Measurements from ENCODE around the gene TP53TG5. TPM values are rescaled to one million over a fixed set of nuclear protein-coding genes. Genes with fewer than 3 reads are reported as not detected.
A peak's percentile ranks its signal among the peaks of the same experiment; 100 is the strongest.

Gene TP53TG5
- total RNA-seq, 1 donor from 2014 or later = not detected

DNA sequence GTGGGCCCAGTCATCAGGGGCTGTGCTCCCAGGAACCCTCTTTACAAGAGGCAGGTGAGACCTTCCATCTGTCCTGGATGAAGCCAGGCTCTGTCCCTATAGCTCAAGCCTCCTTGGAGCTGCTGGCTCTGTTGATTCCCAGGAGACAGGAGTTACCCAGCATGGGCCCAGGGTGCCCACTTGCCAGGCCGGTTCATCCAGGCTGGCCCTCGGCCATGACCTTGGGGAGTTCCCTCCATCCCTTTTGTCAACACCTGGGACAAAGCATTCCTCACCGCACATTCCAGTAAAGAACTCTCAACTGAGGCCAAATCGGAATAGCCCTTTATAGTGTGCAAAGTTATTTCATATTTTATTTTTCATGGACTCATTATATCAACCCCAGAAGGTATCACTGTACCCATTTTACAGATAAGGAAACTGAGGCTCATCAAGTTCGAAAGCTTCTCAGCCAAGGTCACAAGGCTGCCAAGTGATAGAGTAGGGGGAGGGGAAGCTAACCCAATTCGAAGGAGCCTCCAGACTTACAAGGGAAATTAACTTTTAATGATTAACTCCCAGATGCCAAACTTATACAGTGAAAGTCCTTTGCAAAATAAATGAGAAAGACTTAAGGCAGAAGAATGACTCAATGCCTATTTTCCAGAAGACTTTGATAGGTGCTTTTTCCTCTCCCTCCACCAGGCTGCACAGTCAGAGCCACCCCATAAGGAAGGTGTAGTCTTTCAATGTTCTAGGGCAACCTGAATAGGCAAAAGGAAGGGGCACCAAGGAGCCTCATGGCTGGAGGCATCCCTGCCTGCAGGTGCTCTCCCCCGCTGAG is 48.4 kb downstream of the TP53TG5 start:
- Mint-ChIP-seq H3K9me3 (ENCODE audit: low read depth) (no peaks in the 10 kb centered on the region), H3K27ac (ENCODE audit: unreplicated experiment) (no peak overlapping the region), H3K27me3 (ENCODE audit: low read depth) (no peaks in the 10 kb centered on the region), H3K36me3 (ENCODE audit: low read depth) (peaks cover 8% of the 10 kb centered on the region), H3K4me3 (ENCODE audit: unreplicated experiment) (no peak overlapping the region), H3K4me1 (ENCODE audit: low read depth) (no peaks in the 10 kb centered on the region)
- TF ChIP-seq, protein P1, sequence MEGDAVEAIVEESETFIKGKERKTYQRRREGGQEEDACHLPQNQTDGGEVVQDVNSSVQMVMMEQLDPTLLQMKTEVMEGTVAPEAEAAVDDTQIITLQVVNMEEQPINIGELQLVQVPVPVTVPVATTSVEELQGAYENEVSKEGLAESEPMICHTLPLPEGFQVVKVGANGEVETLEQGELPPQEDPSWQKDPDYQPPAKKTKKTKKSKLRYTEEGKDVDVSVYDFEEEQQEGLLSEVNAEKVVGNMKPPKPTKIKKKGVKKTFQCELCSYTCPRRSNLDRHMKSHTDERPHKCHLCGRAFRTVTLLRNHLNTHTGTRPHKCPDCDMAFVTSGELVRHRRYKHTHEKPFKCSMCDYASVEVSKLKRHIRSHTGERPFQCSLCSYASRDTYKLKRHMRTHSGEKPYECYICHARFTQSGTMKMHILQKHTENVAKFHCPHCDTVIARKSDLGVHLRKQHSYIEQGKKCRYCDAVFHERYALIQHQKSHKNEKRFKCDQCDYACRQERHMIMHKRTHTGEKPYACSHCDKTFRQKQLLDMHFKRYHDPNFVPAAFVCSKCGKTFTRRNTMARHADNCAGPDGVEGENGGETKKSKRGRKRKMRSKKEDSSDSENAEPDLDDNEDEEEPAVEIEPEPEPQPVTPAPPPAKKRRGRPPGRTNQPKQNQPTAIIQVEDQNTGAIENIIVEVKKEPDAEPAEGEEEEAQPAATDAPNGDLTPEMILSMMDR (IDR thresholded peaks at IDR 0.05) = no peak
- DNase-seq (ENCODE audit: low spot score) = peak; percentile 50

DNA sequence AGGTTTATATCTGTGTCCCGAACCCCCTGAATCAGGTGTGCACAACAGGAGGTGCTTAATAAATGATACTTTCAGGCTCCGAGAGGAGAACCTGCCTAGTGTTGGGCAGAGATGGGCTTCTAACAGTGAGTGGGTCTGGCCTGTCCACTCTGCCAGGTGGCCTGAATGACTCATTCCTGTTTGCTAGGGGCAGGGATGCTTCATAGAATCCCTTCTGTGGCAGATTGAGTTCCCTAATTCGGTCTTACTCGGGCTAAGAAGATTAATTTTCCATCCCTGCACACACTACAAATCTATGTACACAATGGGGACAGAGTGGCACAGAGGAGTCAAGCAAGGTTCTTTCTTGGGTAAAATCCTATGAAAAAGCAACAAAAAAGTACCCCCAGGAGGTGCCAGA is 49.7 kb downstream of the TP53TG5 start:
- H3K27me3 Mint-ChIP-seq (ENCODE audit: low read depth) = no peaks in the 10 kb centered on the region
- H3K4me1 Mint-ChIP-seq (ENCODE audit: low read depth) = no peaks in the 10 kb centered on the region
- H3K27ac Mint-ChIP-seq (ENCODE audit: unreplicated experiment) = no peak overlapping the region
- DNase-seq (ENCODE audit: low spot score) = no peak
- no peaks in the 10 kb centered on the region for H3K9me3 Mint-ChIP-seq (ENCODE audit: low read depth)
- TF ChIP-seq, protein P1 (IDR thresholded peaks at IDR 0.05) = no peak
- peaks cover 8% of the 10 kb centered on the region for H3K36me3 Mint-ChIP-seq (ENCODE audit: low read depth)
- H3K4me3 Mint-ChIP-seq (ENCODE audit: unreplicated experiment) = no peak overlapping the region

DNA sequence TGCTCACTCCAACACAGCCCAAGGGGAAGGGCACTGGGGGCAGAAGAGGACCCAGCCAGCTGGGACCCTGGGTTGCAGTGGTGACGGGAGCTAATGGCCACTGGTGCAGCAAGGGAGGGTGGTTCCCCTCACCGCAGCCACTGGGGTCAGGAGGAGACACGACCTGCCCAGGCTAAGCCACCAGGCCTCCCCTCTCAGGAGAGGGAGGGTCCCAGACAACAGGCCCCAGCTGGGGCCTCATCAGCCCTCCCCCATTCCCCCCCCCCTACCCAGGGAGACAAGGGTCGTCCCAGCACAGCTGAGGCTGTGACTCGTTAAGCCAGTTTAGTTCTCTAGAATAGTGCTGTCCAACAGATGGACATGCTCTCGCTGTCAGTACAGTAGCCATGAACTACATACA is 52.8 kb downstream of the TP53TG5 start:
- Mint-ChIP-seq H3K4me1 (ENCODE audit: low read depth) (peaks cover 4% of the 10 kb centered on the region), H3K36me3 (ENCODE audit: low read depth) (peaks cover 4% of the 10 kb centered on the region), H3K27ac (ENCODE audit: unreplicated experiment) (no peak overlapping the region), H3K27me3 (ENCODE audit: low read depth) (no peaks in the 10 kb centered on the region), H3K9me3 (ENCODE audit: low read depth) (no peaks in the 10 kb centered on the region), H3K4me3 (ENCODE audit: unreplicated experiment) (no peak overlapping the region)
- DNase-seq (ENCODE audit: low spot score) = peak; percentile 52
- TF ChIP-seq, protein P1 (IDR thresholded peaks at IDR 0.05) = no peak

GRCh38 chr20:45323731-45324130 is 54.4 kb downstream of the TP53TG5 start:
- Mint-ChIP-seq H3K4me1 (ENCODE audit: low read depth) (peaks cover 4% of the 10 kb centered on the region), H3K27ac (ENCODE audit: unreplicated experiment) (no peak overlapping the region)
- no peak for DNase-seq (ENCODE audit: low spot score)

GRCh38 chr20:45322952-45323383 is 55.2 kb downstream of the TP53TG5 start:
- Mint-ChIP-seq H3K9me3 (ENCODE audit: low read depth) (no peaks in the 10 kb centered on the region), H3K27me3 (ENCODE audit: low read depth) (no peaks in the 10 kb centered on the region), H3K4me3 (ENCODE audit: unreplicated experiment) (no peak overlapping the region), H3K27ac (ENCODE audit: unreplicated experiment) (no peak overlapping the region), H3K36me3 (ENCODE audit: low read depth) (peaks cover 3% of the 10 kb centered on the region), H3K4me1 (ENCODE audit: low read depth) (peaks cover 4% of the 10 kb centered on the region)
- TF ChIP-seq, protein P1 (IDR thresholded peaks at IDR 0.05) = peak; percentile 75
- DNase-seq (ENCODE audit: low spot score) = no peak

More at GRCh38 chr20:45323731-45324130, 54.4 kb downstream of the TP53TG5 start:
- Mint-ChIP-seq H3K27me3 (ENCODE audit: low read depth) (no peaks in the 10 kb centered on the region), H3K4me3 (ENCODE audit: unreplicated experiment) (no peak overlapping the region), H3K36me3 (ENCODE audit: low read depth) (peaks cover 3% of the 10 kb centered on the region), H3K9me3 (ENCODE audit: low read depth) (no peaks in the 10 kb centered on the region)
- TF ChIP-seq, protein P1 (IDR thresholded peaks at IDR 0.05) = no peak

Small RNA genes lying within 50 kb of the gene (microRNA-seq; reads per million reads assigned to microRNA genes)
- not detected for gene MIR6812 (ENCODE audit: borderline number of aligned reads)

Other genes with a start within 250 kb of the TP53TG5 start
- gene PI3, start 203.4 kb downstream of the TP53TG5 start, total RNA-seq = not detected in 3 replicates
- gene SEMG1, start 171.3 kb downstream of the TP53TG5 start, total RNA-seq = not detected in 3 replicates
- not detected in 3 replicates for gene SEMG2, start 157.0 kb downstream of the TP53TG5 start, total RNA-seq
- gene SLPI, start 123.8 kb downstream of the TP53TG5 start, total RNA-seq = 0.40 to 1.3 TPM in 2 of 3 replicates, not detected in the other
- not detected in 3 replicates for gene RBPJL, start 71.5 kb downstream of the TP53TG5 start, total RNA-seq
- gene MATN4, start 70.0 kb downstream of the TP53TG5 start, total RNA-seq = 0.10 to 0.26 TPM in 2 of 3 replicates, not detected in the other
- gene SDC4, start 29.9 kb downstream of the TP53TG5 start, total RNA-seq = 17.1 to 21.4 TPM (median 21.2 TPM) in 3 replicates
- 18.1 to 18.8 TPM (median 18.3 TPM) in 3 replicates for gene SYS1, start 15.2 kb downstream of the TP53TG5 start, total RNA-seq
- 11.3 to 47.0 TPM (median 46.6 TPM) in 3 replicates for gene DBNDD2, start 30.0 kb upstream of the TP53TG5 start, total RNA-seq
- 100.0 to 116 TPM (median 105 TPM) in 3 replicates for gene PIGT, start 37.8 kb upstream of the TP53TG5 start, total RNA-seq
- not detected in 3 replicates for gene WFDC2, start 91.4 kb upstream of the TP53TG5 start, total RNA-seq
- gene SPINT3, start 137.3 kb upstream of the TP53TG5 start, total RNA-seq = not detected in 3 replicates
- not detected in 3 replicates for gene WFDC6, start 161.2 kb upstream of the TP53TG5 start, total RNA-seq
- not detected in 3 replicates for gene EPPIN, start 169.1 kb upstream of the TP53TG5 start, total RNA-seq
- gene WFDC8, start 201.0 kb upstream of the TP53TG5 start, total RNA-seq = not detected in 3 replicates